ENCODE measurements around the gene KYAT1.

- TF ChIP-seq CTCF (IDR thresholded peaks at IDR 0.05) (no peak), POLR2A (IDR thresholded peaks at IDR 0.05) (no peak)
Measured at GRCh38 chr9:128828267-128828666, 53.5 kb downstream of the KYAT1 start.
